T follicular helper cell (primary cell): ENCODE results near the gene SARNP.
A peak's percentile ranks its signal among the peaks of the same experiment; 100 is the strongest.

Experiments used
- DNase-seq: peaks from one replicate; pipeline ENCODE4 v3.0.0-alpha.2; 2020; ENCODE audit warnings: low read depth

The SARNP gene

DNA sequence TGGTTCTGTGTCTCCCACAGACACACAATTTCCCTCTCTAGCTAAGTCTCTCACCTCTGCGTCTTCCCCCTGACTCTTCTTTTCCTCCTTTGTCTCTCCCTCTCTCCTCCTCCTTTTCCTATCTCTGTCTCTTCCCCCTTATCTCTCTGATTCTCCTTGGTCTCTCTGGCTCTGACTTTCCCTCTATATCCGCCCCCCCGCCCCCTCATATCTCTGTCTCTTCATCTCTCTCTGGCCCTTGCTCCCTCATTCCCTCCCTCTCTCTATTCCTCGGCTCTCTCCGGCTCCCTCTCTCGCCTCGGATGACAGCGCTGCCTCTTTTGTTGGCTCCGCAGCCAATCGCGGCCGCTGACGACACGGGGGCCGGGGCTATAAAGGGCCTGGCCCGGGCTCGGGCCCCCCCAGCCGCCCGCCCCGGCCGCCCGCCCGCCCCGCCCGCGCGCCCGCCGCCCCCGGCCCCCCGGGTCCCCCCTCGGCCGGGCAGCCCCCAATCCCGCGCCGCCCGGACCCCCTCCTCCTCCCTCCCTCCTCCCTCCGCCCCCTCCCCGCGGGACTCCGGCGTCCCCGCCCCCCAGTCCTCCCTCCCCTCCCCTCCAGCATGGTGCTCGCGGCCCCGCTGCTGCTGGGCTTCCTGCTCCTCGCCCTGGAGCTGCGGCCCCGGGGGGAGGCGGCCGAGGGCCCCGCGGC is 74.7 kb downstream of the SARNP start, which contains the start of gene GDF11:
GDF11 (plus strand) TSS at position 404 of the 687 bp plus-strand sequence; CDS start at position 599, 195 bp downstream.
- peak; percentile 70 for DNase-seq

DNA sequence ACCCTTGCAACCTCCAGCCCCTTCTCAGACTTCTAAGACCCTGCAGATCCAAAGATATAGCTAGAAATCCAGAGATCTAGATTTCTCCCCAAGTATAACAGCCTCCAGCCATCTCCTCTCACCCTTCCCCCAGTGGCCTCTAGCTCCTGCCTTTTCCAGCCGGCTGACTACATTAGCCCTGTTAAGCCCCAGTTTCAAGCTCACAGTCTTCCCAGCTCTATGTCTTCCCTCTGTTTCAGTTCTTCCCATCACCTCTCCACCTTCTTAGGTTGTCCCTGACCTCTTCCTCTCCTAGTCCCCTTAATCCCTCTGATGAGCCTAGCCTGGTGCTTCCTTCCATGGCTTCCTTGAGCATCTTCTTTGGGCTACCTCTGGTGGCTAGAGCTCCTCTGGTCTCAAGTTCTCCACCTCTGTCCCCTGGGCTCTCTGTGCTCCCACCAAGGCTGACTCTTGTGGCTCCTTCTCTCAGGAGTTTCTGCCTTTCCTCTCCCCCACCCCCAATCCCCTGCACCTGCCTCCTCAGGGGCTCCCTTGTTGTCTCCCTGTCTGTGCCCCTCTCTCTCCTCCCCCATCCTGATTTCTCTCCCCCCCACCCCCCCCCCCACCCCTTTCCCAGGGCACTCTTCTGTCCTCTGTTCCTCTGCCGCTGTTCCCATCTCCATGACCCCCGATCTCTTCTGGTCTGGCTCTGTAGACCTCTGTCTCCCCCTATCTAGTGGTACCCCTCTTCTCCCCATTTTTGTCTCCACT is 75.4 kb downstream of the SARNP start:
- DNase-seq, result no peak

DNA sequence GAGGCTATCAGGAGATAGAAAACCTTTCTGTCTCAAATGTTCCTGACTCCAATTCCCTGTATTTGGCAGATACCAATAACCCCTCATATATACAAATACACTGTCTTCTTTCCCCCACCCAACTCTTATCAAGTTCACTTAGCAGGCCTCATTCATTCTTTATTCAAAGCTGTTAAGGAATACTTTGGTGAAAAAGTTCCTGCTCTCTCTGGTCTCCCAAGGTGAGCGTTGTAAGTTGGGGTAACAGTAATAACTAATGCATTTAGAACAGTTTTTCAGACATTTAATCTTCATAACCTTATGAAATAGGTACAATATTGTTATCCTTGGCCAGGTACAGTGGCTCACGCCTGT is 78.5 kb downstream of the SARNP start:
- no peak for DNase-seq

GRCh38 chr12:55738123-55739024 is 79.2 kb downstream of the SARNP start:
- peak; percentile 59 for DNase-seq

DNA sequence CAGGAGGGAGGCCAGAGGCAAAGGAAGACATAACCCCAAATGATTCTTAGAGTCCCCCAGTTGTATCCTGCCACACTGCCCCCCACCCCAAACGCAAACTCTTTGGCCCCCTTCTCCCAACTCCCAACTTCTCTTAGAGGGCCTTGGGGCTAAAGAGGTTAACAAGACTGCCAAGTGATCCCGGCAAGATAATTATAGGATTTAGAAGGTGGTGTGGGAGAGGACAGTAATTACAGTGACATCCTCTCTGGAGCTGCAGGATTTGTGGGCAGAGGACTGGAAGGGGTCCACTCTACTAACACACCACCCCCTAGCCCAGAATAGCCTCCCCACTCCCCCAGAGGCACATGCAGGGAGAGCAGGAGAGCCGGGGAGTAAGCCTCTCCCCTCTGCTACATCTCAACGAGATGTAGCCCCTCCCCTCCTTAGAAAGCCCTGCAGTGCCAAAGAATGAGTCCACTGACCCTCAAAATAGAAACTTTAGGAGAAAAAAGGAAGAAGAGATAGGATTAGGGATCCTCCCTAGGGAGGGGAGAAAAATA is 79.9 kb downstream of the SARNP start:
- no peak for DNase-seq

- peak; percentile 30 for DNase-seq
These were observed 80.5 kb downstream of the SARNP start for GRCh38 chr12:55736780-55737580.

DNA sequence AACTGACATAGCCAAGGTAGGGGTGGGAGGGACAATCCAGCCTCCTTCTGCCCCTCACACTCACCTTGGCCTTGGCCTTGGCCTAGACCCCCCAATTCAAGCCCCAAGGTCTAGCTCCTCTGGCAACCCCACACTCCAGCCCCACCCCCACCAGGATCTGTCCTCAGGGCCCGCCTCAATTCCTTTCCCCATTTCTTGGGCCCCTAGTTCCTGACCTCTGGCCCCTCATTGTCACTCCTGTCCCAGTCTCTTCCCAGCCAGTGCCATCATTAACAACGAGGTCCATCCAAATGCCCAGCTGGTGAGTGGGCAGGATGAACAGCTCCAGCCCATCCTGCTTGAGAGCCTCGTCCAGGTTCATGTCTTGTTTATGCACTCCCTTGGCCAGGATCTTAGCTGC is 81.4 kb downstream of the SARNP start:
- no peak for DNase-seq

DNA sequence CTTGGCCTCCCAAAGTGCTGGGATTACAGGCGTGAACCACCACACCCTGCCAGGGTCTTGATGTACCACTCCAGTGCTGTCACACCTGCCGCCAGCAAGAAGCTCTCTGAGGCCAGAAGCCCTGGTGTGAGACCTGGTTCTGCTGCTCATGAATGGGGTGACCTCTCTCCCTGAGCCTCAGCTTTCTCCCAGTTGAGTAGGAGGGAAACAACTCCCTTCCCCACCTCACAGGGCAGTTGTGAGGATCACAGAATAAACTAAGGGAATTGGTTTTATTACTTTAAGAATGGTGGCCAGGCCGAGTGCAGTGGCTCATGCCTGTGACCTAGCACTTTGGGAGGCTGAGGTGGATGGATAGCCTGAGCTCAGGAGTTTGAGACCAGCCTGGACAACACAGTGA is 82.9 kb downstream of the SARNP start:
- no peak for DNase-seq

GRCh38 chr12:55733858-55734257 is 83.7 kb downstream of the SARNP start:
- no peak for DNase-seq

DNA sequence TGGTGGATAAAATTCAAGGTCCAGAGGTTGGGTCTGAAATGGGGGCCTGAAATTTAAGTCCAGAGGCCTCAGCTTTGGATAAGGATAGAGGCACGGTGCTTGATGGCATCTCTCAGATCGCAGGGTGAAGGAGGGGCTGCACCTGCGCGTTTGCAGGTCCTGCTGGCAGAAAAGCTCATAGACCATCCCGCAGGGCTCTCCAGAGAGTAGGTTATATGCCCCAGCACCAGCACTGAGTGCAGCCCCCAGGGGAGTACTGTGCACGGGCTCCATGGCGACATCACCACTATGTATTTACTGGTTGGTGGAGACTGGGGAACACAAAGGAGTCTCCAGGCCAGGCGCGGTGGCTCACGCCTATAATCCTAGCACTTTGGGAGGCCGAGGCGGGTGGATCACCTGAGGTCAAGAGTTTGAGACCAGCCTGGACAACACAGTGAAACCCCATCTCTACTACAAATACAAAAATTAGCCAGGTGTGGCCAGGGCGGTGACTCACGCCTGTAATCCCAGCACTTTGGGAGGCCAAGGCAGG is 84.4 kb downstream of the SARNP start:
- no peak for DNase-seq

DNA sequence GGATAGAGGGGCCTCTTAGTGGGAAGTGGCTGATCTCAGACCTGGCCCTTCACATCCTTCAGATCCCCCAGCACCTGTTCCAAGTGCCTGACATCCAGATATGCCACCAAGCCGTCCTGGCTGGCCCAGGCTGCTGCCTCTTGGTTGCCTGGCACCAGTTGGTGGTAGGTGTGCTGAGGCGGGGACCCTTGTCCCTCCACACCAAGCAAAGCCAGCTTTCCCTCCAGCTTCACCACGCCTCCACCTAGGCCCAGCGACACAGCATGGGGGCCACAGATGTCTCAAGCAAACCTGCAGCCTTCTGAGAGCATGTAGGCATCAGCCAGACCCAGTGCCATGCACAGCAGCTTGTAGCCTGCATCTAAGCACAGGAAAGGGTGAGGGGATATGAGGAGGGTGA is 85.2 kb downstream of the SARNP start:
- DNase-seq, result no peak

DNA sequence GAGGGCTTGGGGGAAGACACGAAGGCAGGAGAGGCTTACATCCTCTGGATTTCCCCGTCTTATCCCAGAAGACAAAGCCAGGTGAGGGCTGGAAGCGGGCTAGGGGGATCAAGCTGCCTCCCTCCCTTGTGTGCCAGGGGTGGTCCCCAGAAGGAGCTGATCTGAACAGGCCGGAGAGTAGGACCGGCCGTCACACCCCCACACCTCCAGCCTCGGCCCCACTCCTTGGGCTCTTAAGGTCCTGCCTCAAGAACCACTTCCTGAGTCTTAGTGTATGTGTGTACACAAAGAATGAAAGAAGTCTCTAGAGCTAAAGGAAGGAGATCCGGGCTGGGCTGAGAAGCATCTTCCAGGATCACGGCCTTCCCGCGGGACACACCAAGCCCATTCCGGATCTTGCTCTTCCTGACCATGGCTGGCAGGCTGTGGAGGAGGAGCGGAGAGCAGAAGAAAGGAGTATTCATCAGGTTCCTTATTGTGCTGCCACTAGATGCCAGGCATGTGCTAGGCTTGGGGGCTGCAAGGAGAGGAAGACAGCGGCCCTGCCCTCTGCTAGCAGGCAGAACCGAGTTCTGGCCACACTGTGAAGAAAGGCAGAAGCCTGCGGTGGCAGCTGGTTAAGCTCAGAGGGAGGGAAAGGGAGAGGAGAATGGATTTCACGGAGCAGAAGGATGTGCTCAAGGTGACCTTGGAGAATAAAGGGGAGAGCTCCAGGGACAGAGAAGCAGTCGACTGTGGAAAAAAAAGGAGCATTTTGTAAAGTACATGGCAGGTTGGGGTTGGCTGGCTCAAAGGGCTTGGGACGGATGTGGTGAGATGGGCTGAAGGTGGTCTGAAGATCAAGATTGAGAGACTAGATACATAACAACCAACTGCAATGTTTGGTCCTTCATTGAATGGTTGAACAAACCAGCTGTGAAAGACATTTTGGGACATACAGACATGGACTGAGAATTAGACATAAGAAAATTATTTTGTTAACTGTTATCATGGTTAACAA is 87.4 kb downstream of the SARNP start:
- DNase-seq, result no peak

GRCh38 chr12:55728939-55729818 is 88.3 kb downstream of the SARNP start, which contains the start of gene CD63:
Gene CD63, minus strand, starts transcription at chr12:55729009. Its CDS starts 668 bp downstream, at chr12:55728341.
- peak; percentile 29 for DNase-seq

- DNase-seq, result no peak
These were observed 89.2 kb downstream of the SARNP start for GRCh38 chr12:55728186-55728938.

DNA sequence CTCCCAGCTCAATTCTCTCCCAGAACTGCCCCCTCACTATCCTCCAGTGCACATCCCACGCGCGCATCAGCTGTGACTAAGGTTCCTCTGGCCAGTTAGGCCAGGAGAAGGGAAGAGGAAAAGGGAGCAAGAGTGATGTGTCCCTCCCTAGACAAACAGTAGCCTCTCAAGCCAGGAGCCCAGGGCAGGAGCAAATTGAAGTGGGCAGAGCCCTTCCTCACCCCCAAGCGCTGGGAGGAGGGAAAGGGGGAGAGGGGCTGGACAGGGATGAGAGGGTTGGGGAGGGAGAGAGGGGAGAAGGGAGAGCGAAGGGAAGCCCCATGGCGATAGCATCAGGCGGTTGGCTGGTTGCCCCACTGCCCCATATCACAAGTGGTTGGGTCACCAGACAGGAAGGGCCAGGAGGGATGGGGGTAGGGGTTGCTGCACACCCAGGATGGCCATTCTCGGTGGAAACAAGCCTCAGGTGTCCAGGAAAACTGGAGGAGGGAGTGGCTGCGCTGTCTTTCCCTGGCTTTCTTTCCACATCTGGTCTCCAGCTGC is 89.8 kb downstream of the SARNP start:
- DNase-seq, result no peak

GRCh38 chr12:55726971-55727370 is 90.6 kb downstream of the SARNP start:
- DNase-seq, result no peak

GRCh38 chr12:55725556-55725955 is 92.0 kb downstream of the SARNP start:
- no peak for DNase-seq

DNA sequence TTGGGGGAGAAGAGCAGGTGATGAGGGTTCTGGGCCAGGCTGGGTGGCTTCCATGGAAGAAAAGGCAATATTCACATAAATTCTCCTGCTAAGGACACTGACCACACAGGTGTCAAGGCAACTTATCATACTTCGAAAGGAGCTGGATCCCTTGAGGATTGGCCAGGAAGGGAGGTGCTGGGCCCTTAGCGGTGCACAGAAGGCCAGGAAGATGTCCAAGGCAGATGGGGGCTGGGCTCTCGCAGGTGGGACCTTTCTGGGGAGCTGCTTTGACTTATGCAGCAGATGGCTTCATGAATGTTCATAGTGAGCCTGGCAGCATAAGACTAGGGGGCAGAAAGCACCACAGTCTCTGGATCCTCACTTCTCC is 92.6 kb downstream of the SARNP start:
- DNase-seq, result no peak
